Panc1 (cell line): Measurements from ENCODE around the gene FUNDC2. TPM values are rescaled to one million over a fixed set of nuclear protein-coding genes. Genes with fewer than 3 reads are reported as not detected.

Experiments used
- ATAC-seq: fragments of 200-7000 bp; cut with Tn5 transposase; 2 replicates; pipeline ENCODE4 v1.9.1; 2020; ENCODE audit warnings: mild to moderate bottlenecking, moderate library complexity
- BruUV-seq: library from RNA; stranded (reverse); fragments of 400-500 nt; replicated peaks from 2 replicates; lab custom pipeline; 2021; lab: Mats Ljungman, UMichigan
- CTCF ChIA-PET: fragments of 300-600 bp; sonication (Branson Sonifier 250); formaldehyde crosslinking; loops from one replicate; lab custom pipeline; 2022; ENCODE audit warnings: antibody characterized with exemption; lab: Charles Lee
- POLR2A ChIA-PET: fragments of 300-600 bp; sonication (Branson Sonifier 250); formaldehyde crosslinking; loops from one replicate; lab custom pipeline; 2022; ENCODE audit warnings: antibody characterized with exemption; lab: Charles Lee
- DNase-seq: peaks from one replicate; pipeline ENCODE4 v3.0.0-alpha.2; 2010; ENCODE audit warnings: low read depth, low spot score
- H3K27ac ChIP-seq: 2 replicates; pipeline ENCODE4 v1.5.1; 2011; ENCODE audit warnings: mild to moderate bottlenecking, low read length, inconsistent platforms
- H3K27me3 ChIP-seq: fragments of 200-500 bp; sonication (Bioruptor generic); 2 replicates; pipeline ENCODE4 v1.6.0; 2014; ENCODE audit warnings: low read length, inconsistent platforms; ENCODE audit not compliant: control insufficient read depth, insufficient read depth
- H3K36me3 ChIP-seq: fragments of 200-500 bp; sonication (Bioruptor generic); 2 replicates; pipeline ENCODE4 v1.5.1; 2014; ENCODE audit warnings: inconsistent platforms, mild to moderate bottlenecking, low read length, moderate library complexity; ENCODE audit not compliant: control insufficient read depth, insufficient read depth
- H3K4me1 ChIP-seq: 2 replicates; pipeline ENCODE4 v1.5.1; 2011; ENCODE audit warnings: inconsistent platforms, mild to moderate bottlenecking, low read length, moderate library complexity; ENCODE audit not compliant: control insufficient read depth, insufficient read depth
- H3K4me3 ChIP-seq, 2 experiments: 2 replicates each; pipeline ENCODE4 v1.5.1; 2011 to 2012; ENCODE audit warnings: low read depth in 2 of 2, low read length in 2 of 2, mild to moderate bottlenecking in 2 of 2, inconsistent platforms in 1 of 2, moderate library complexity in 1 of 2
- H3K9me3 ChIP-seq: fragments of 200-500 bp; sonication (Bioruptor generic); 2 replicates; pipeline ENCODE4 v1.5.1; 2014; ENCODE audit warnings: low read depth, mild to moderate bottlenecking, inconsistent platforms, low read length, moderate library complexity; ENCODE audit not compliant: control insufficient read depth, insufficient read depth
- CTCF ChIP-seq: fragments of 450-650 bp; IDR thresholded peaks from 2 replicates; pipeline ENCODE4 v1.5.1; 2017; ENCODE audit warnings: mild to moderate bottlenecking
- POLR2AphosphoS5 ChIP-seq: IDR thresholded peaks from 2 replicates; pipeline ENCODE4 v1.6.1; 2012; ENCODE audit warnings: mild to moderate bottlenecking, low read depth, low read length, moderate library complexity
- REST ChIP-seq, 2 experiments: IDR thresholded peaks; 2 replicates each; pipeline ENCODE4 v1.6.1; 2011 to 2012; ENCODE audit warnings: low read depth in 2 of 2, control low read depth in 1 of 2, low read length in 1 of 2, mild to moderate bottlenecking in 1 of 2, moderate library complexity in 1 of 2; ENCODE audit not compliant: insufficient read depth in 1 of 2
- SIN3A ChIP-seq: IDR thresholded peaks from 2 replicates; pipeline ENCODE4 v1.6.1; 2012; ENCODE audit warnings: low read depth, mild to moderate bottlenecking, low read length, moderate library complexity, borderline replicate concordance; ENCODE audit not compliant: insufficient read depth
- TCF7L2 ChIP-seq: IDR thresholded peaks from 2 replicates; pipeline ENCODE4 v1.6.1; 2011; ENCODE audit warnings: mild to moderate bottlenecking, low read depth, low read length, inconsistent platforms
- in situ Hi-C: cut with HindIII; loops from 2 replicates; pipeline ENCODE4 v1.10.0; 2016; ENCODE audit warnings: low sequenced_read_pairs, low pct_unique_long_range_greater_than_20kb
- intact Hi-C: fragments of 100-400 bp; cut with micrococcal nuclease; formaldehyde crosslinking; loops from one replicate; pipeline ENCODE4 v1.10.0; 2022; ENCODE audit not compliant: unreplicated experiment
- total RNA-seq: library from RNA; stranded (reverse); gene quantifications from one replicate; pipeline ENCODE4 v1.2.1, GENCODE V29; 2021; ENCODE audit not compliant: unreplicated experiment

FUNDC2 gene
- total RNA-seq, 1 experiment from 2014 or later, result 68.8 TPM

- ChIA-PET POLR2A (no interaction called here), CTCF (interaction anchor here (1.0 kb wide), 1 partner anchor 73 kb away, joined by 4 read pairs; no protein-coding TSS in a partner anchor)
- no peak for TF ChIP-seq CTCF
- no peak for TF ChIP-seq SIN3A
- no peak for TF ChIP-seq REST (IDR thresholded peaks at IDR 0.05; ENCODE audit: insufficient read depth in 1 of 2, low read depth in 2 of 2, low read length in 1 of 2)
- no peak for TF ChIP-seq TCF7L2
- no peak for TF ChIP-seq POLR2AphosphoS5
- DNase-seq (no peak), ATAC-seq (no peak)
- Histone ChIP-seq H3K4me3 (no peak overlapping the region), H3K27me3 (no peaks in the 10 kb centered on the region; the same call in 1 of the 2 replicates), H3K36me3 (no peaks in the 10 kb centered on the region), H3K27ac (no peak overlapping the region), H3K4me1 (no peaks in the 10 kb centered on the region), H3K9me3 (no peaks in the 10 kb centered on the region)
- in situ Hi-C loops, result no loop called here
- intact Hi-C loops, result no loop called here
- no TSS peak for BruUV-seq
Observed at GRCh38 chrX:154991039-154991438, 35.6 kb upstream of the FUNDC2 start.

GRCh38 chrX:154991476-154991875 is 35.2 kb upstream of the FUNDC2 start:
- intact Hi-C loops (no loop called here), in situ Hi-C loops (no loop called here)
- ChIA-PET POLR2A (no interaction called here), CTCF (interaction anchor here (1.0 kb wide), 1 partner anchor 74 kb away, joined by 4 read pairs; no protein-coding TSS in a partner anchor)
- H3K4me1 ChIP-seq, result no peaks in the 10 kb centered on the region
- ATAC-seq (no peak), DNase-seq (no peak)
- H3K9me3 ChIP-seq, result no peaks in the 10 kb centered on the region
- H3K36me3 ChIP-seq, result no peaks in the 10 kb centered on the region
- H3K27me3 ChIP-seq, result no peaks in the 10 kb centered on the region; the same call in 1 of the 2 replicates
- H3K4me3 ChIP-seq, result no peak overlapping the region
- TF ChIP-seq SIN3A (no peak), POLR2AphosphoS5 (no peak), CTCF (no peak), TCF7L2 (no peak), REST (IDR thresholded peaks at IDR 0.05; ENCODE audit: insufficient read depth in 1 of 2, low read depth in 2 of 2, low read length in 1 of 2) (no peak)
- no peak overlapping the region for H3K27ac ChIP-seq
- BruUV-seq, result no TSS peak
